NCI-H146 treated with DMSO at 0.1 percent for 48 hours (cell line): ENCODE results near the gene PHF21A.

ENCODE experiments used
- DNase-seq: peaks from one replicate; lab custom pipeline; 2025; ENCODE audit not compliant: unreplicated experiment; lab: John Stamatoyannopoulos, UW

Gene PHF21A

DNA sequence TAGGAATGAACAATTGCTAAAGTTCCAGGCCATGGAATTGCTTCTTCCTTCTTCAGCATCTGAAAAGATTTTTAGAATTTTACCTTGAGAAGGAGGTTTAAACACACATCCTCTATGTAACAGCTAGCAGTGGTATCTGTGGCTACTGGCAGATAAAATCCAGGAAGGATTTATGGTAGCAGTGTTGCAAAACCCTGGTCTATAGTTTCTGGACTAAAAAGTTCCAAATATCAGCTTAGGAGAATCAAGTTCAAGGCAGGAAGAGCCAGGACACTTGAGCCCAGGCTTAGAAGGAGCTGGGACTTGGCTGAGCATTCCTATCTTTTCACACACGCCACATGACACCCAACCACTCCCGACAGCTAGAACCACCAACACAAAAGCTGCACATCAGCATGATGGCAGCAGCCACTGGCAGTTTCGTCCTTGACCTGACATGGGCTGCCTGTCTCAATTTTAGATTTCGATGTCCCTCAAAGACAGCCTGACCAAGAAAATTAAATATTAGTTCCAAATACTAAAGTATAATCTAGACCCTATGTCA is 184.7 kb downstream of the PHF21A start:
- DNase-seq = no peak

DNA sequence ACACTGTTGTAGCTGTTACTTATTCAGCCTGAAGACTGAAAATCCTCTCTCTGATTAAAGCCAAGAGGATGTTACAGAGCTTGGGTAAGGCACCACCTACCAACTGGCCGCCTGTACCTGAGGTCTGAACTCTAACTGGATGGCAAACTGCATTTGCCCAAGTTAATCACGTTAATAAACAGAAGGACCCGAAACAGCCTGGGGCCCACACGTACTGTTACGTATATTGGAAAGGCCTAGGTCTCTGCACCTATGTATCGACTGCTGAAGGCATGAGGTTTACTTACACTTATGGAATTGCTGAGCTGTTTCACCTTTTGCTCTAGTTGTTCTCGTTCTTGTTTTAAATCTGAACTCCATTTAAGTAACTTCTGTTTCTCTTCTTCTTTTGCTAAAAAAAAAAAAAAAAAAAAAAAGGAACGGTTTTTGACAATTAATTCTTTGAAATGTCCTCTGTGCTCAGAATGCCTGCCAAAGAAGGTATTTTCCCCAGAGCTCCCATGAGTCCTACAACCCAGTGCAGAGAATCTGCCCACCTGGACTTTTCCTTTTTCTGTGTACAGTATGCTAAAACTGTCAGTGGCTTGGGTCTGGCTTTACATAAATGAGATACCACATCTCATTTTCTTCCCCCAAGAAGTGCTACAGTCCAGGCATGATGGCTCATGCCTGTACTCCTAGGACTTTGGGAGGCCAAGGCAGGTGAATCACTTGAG is 185.7 kb downstream of the PHF21A start:
- DNase-seq = no peak

DNA sequence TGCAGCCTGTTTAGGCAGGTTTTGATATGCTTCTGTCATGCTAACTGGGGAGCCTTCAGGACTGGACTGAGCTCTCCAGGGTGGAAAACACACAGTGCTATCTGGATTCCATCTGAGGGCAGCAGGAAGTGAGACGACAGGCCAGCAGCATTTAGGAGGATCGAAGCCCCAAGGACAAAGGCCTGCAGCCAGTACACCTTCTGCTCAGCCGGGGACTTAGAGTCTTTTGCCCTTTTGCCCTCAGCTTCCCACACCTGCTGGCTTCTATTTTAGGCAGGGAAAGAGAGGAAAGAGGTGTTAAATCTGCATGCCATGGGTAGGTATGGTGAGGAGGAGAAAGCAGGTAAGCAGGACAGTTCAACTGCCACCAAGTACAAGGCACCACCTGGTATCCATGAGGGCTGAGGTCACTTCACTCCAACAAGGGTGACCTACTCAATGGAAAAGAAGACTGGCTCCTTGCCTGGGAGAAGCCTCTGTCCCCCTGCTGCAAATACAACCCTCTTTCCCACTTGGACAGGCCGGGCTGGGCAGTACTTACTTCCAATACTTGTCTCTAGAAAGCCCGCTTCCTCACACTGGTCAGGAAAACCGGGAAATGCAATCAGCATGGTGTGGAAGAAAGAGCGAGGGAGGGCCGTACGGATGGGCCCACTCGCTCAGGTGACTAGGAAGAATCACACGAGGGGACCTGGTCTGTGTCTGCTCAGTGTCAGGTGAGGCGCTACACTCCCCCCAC is 186.5 kb downstream of the PHF21A start:
- DNase-seq = no peak

DNA sequence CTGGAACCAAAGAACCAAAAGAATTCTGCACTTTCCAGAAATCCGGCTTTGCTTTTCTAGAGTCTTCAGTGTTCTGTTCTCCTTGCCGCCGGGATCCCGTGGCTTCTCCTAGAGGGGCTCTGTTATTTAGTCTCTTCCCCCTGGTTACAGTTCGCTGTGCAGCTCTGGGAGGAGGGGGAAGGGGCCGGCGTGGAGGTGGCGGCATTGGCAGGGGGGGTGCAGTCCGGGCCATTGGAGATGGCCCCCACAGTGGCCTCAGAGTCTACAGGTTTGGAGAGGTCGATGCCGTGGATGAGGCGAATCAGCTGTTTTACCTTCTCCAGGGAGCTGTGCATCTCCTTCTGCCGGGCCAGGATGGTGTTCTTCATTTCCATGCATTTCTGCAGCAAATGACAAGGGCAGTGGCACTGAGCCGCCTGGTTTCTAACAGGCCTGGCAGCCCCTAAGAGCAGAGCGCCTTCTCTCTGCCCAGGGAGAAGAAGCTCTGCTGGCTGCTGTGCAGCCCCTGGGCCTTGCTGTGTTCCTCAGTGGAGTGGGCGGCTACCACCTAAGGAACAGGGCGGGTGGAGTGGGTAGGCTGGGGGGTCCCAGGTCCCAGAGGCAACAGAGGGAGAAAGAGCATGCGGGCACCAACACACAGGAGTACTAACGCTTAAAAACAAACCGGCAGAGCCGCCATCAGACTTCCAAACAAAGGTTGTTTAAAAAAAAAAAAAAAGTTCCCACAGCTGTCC is 187.2 kb downstream of the PHF21A start:
- DNase-seq = no peak

DNA sequence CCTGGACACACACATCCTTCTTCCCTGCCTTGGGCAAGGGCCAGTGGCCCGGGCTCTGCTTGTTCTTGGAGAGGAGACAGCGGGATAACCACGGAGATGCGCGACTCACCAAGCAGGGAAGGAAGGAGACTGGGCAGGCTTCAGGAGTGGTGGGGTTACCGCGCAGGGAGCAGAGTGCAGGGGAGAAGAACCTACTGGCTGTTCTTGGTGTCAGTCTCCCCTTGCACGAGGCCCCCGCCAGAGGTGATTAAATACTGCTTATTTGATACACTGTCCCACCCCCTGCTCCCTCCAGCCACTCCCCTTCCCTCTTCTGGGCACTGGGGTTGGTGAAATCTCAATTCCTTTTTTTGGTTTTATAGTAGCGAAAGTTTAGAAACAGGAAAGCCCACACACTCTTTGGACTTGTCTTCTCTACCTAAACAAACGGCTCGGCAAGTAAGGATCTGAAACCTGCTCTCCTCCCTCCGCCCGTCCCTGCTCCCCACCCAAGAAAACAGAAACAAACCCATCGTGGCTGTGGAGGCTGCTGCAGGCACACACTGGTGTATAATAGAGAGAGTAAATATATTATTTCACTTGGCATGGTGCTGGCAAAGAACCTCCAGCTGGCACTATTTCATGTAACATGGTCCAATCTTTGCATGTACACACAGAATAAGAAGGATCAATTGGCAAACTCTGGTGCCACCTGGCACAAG is 188.0 kb downstream of the PHF21A start:
- DNase-seq = no peak

DNA sequence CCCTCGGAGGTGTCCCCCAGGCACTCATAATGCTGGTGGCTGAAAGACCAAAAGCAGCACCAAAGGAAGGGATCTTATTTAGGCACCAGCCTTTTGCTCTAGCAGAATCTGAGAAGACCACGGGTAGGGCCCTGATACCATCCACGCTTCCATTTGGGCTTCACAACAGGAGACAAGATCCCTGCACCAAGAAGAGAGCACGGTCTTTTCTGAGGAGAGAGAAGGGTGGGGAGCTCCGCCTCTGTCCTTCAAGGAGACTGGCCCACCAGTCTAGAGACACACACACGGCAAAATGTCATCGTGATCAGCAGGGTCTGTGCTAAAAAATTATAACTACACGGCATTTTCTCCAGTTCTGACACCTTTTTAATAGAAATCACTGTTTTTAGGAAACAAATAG is 189.0 kb downstream of the PHF21A start:
- no peak for DNase-seq

DNA sequence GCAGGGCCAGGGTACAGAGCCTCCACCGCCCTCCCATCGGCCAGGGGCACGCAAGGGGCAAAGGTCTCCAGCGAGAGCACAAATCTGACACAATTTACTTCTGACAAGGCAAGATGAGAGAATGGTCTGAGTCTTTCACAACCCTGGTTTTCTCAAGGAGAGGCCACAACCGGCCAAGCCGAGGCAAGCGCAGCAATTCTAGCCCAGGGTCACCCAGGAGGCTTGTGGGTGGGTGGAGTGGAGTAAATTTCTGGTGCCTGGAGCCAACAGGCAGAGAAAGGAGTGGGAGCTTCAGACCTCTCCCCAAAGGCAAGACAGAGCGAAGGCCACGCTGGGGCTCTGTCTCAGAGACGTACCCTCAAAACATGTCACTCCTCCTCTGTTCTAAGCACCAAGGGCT is 189.5 kb downstream of the PHF21A start:
- no peak for DNase-seq

DNA sequence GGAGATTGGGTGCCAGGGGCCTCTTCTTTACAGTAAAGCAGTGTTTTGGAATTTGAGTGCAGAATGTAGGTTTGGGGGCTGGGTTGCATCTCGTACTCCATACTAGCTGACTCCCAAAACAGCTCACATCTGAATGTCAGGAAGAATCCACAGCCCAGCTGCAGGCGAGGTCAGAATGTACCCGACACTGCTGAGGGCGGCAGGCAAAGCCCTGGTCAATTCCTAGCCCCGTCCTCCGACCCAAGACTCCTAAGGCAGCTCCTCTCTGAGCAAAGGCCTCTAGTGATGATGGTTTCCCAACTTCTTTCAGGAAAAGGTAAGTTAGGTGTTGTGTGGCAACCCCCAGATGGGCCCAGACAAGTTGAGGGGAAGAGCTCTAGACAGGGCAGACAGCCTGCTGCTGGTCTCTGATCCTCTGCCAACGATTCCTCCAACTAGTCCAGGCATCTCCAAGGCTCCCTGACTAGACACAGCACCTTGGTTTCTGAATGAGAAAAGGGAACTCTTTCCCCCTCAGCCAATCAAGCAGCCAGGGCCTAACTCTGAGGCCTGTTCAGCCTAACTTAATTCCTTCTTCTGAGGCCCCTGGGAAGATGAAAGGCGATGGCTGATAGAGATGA is 190.2 kb downstream of the PHF21A start:
- DNase-seq = no peak

DNA sequence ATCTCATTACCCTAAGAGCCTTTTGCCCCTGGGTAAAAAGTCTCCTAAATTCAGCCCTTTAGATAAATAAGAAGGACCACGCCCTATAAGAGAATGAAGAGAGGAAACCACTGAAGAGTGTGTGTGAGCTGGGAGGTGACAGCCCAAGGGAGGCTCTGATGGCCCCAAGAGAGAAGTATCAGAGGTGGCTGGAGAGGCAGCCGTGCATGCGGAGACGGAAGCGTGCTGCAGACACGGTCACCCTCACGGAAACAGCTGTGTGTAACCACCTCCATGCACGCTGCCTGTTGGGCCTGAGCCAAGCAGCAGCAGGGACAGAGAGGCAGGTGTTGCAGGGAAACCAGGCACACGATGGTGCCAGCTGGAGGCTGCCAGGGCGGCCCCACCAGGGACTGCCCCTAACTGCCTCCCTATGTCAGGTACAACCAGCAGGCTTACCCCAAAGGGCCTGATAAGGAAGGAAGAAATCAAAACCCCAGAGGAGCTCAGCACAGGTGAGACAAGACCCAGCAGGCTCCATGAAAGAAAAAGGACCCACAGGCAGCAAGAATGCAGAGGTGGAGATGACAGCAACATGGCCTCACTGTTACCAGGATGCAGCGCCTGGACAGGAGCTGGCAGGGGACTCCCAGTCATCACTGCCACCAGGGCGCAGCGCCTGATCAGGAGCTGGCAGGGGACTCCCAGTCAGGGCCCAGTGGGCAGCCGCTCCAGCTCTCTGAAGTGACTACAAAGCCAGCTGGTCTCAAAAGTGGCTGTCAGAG is 191.0 kb downstream of the PHF21A start:
- DNase-seq = peak; percentile 65

DNA sequence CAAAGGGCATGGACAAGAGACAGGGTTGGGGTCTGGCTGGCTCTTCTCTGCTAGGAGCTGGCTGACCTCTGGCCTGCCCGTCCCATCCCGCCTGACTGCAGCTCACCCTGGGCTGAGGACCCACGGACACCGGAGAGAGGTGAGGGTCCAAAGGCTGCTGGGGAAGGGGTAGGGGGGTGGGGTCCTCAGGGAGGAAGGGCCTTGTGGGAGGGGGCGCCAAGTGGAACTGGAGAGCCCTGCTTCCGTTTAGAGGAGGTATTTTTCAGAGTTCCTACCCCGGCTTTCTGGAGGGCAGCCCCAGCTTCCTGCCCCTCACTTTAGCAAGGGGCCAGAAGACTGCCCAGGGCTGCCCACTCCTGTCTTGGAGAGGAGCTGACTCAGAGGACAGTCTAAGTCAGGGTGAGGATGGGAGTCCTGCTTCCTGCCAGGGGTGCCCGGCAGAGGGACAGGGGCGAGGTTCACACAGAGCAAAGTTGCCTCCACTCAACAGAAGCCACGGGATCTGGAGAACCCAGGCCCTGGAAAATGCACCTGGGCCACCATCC is 191.7 kb downstream of the PHF21A start:
- no peak for DNase-seq

DNA sequence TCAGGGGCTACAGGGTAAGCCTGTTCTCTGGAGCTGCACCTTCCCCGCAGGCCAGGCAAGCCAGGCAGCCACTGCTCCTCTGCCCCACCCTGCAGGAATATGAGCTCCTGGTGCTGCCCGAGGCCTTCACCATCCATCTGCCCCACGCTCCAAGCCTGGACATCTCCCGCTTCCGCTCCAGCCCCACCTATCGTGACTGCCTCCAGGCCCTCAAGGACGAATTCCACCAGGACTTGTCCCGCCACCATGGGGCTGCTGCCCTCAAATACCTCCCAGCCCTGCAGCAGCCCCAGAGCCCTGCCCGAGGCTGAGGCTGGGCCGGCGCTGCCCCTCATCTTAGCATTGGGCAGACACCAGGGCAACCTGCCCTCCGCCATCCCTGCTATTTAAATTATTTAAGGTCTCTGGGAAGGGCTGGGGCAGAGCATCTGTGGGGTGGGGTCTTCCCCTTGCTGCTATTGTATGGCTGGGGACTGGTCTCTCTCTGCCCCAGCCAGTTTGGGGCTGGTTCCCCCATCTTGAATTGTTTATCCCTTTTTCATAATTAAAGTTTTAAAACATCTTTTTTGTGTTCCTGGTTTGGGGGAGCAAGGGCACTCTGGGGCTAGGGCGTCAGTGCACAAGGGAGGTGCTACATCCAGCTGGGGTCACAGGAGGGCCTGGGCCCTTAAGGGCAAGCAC is 192.6 kb downstream of the PHF21A start:
- DNase-seq = no peak

DNA sequence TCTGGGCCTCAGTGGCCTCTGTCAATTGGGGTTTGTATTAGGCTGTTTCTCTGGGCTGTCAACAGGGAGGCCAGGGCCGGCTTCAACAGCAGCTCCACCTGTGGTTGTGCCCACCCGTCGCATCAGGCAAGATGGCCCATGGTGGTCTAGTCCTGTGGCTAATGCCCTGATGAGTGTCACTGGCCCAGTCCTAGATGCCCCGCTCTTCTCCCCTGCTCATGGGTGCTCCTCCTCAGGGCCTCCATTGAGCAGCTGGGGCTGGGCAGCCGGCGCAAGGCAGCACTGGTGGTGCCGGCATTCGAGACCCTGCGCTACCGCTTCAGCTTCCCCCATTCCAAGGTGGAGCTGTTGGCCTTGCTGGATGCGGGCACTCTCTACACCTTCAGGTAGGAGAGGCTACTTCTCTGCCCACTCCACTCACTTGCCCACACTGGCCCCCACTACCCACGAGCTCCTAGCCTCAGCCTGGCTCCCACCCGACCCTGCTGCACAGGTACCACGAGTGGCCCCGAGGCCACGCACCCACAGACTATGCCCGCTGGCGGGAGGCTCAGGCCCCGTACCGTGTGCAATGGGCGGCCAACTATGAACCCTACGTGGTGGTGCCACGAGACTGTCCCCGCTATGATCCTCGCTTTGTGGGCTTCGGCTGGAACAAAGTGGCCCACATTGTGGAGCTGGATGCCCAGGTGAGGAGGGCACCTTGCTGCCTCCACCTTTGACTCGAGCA is 193.4 kb downstream of the PHF21A start:
- no peak for DNase-seq

DNA sequence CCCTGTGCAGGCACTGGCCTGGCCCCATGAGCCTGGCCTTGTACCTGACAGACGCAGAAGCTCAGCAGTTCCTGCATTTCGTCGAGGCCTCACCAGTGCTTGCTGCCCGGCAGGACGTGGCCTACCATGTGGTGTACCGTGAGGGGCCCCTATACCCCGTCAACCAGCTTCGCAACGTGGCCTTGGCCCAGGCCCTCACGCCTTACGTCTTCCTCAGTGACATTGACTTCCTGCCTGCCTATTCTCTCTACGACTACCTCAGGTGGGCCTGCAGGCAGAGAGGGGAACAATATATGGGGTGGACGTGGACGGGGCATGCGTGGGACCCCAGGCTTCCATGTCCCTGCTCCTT is 193.9 kb downstream of the PHF21A start:
- no peak for DNase-seq

DNA sequence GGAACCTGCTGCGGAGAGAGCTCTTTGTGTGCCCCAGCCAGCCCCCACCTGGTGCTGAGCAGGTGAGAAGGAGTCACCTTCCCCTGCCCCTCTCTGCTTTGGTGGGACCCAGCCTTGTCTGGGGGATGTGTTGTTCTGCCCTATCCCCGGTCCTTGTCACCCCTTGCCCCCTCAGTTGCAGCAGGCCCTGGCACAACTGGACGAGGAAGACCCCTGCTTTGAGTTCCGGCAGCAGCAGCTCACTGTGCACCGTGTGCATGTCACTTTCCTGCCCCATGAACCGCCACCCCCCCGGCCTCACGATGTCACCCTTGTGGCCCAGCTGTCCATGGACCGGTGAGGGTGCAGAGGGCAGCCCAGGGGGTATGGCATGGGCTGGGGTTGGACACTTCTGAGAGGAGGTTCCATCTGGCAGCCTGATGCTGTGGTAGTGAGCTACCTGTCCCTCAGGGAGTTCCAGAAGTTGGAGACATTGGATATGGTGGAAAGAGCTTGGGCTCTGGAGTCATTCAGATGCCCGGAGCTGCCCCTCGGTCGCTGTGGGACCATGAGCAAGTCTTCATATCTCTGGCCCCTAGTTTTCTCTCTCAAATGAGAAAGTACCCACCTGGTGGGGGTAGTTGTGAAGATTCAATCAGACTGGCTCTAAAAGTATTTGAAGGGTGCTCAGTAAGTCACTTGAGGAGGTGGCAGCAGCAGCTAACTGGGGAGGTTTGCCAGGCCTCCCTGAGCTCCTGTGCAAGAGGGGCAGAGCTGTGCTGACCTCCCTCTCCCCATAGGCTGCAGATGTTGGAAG is 194.5 kb downstream of the PHF21A start:
- DNase-seq = no peak

DNA sequence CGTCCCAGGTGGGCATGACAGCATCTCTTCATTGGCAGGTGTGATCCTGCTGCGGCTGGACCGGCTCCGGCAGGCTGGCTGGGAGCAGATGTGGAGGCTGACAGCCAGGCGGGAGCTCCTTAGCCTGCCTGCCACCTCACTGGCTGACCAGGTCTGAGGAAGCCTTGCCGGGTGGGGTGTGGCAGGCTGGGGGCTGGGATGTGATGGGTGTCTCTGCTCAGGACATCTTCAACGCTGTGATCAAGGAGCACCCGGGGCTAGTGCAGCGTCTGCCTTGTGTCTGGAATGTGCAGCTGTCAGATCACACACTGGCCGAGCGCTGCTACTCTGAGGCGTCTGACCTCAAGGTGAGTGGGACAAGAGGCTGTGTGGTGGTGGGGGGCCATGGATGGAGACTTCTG is 195.3 kb downstream of the PHF21A start:
- DNase-seq = no peak

DNA sequence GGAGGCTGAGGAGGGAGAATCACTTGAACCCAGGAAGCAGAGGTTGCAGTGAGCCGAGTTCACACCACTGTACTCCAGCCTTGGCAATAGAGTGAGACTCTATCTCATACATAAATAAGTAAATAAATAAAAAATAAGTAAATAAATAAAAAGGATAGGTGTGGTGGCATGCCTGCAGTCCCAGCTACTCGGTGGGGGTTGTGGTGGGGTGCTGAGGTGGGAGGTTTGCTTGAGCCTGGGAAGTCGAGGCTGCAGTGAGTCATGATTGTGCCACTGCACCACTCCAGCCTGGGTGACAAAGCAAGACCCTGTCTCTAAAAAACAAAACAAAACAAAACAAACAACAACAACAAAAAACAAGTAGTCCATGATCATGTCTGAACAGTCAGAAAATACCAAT is 195.7 kb downstream of the PHF21A start:
- no peak for DNase-seq

DNA sequence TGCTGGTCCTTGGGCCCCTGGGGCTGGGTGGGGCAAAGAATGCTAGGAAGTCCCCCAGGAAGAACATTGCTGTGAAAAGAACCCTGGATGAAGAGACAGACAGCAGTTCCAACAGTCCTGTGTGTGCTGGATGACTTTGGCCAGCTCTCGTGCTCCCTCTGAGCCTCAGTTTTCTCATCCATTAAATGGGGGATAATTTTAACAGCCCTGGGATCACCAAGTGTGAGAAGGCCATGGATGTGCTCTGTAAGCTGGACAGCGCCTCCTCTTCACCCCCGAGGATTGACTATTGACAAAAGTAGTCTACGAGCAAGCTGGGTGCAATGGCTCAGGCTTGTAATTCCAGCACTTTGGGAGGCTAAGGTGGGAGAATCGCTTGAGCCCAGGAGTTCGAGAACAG is 196.3 kb downstream of the PHF21A start:
- DNase-seq = no peak
